ENCODE data around the gene APPL1.
"Not testable (repeated sequence)": the region's sequence is repeated elsewhere in the genome, so short reads cannot be mapped to it uniquely, and the experiment has no call there.

Gene APPL1

DNA sequence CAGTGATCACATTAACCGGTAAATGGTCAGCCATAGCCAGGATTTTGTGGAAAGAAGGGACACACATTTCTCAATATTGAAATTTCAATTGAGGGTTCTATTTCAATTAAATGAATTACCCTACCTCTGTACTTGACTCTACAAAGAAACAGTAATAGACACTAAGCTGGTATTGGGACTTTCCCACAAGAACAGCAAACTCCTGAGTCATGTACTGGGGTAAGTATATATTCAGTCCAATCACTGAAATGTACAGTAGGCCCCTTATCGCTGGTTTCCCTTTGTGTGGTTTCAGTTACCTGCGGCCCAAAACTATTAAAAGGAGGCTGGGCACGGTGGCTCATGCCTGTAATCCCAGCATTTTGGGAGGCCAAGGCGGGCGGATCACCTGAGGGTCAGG is 47.3 kb downstream of the APPL1 start:
- DNase-seq, result no peak

DNA sequence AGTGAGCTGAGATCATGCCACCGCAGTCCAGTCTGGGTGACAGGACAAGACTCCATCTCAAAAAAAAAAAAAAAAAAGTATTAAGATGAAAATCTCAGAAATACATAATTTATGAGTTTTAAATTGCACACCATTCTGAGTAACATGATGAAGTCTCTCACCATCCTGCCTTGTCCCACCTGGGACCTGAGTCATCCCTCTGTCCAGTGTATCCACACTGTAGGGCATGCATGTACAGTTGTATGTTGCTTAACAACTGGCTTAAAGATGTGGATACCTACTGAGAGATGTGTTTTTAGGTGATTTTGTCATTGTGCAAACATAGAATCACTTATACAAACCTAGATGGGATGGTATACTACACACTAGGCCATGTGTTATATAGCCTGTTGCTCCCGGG is 47.9 kb downstream of the APPL1 start:
- DNase-seq, result no peak

DNA sequence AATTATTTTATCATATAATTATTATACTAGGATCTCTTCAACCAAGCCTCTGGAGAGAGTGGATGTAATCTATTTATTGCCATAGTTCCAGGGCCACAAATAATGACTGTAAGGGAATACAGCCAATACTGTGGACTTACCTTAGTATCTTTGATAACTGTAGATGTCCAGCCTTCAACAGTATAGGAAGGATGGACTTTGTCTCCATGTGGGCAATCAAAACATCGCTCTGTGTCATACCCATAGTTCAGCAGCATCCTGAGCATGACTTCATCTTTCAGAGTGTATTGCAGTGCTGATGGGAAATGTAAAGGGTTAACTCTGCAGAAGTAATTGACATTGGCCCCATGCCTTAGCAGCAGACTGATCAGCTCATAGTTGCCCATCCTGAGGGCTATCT is 50.7 kb downstream of the APPL1 start:
- DNase-seq, result no peak

DNA sequence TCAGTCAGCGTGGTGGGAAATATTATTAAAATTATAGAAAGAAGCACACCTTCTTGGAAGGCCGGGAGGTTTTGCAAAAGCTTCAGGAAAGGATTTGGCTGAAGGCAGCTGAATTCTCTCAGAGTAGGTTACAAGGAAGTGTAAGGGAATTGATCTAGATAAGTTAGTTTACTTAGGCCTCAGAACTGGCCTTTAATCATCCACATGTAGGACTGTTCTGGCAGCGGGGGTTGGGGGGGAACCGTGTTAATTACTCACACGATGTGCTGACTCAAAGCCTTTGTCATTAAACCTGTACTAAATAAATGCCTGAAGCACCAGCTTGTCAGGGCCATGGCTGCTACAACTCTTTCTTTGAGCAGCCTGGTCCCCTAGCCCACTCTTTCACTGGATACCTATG is 52.2 kb downstream of the APPL1 start:
- DNase-seq, result no peak

DNA sequence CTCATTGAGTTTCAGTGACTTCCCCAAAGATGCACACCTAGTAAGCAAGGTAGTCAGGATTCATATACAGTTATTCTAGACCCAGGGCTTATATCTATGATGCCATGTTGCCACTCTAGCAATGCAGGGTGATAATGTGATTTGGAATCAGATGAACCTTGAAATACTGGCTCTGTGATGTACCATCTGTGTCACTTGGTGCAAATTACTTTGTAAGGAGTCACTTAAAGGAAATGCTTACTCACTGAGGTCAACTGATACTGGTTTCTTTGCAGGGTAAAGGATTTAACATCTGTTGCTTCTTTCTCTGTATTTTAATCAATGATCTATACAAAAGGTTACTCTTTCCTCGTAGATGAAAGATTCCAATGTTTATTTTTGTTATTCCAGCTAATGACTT is 54.2 kb downstream of the APPL1 start:
- DNase-seq, result peak; percentile 2

DNA sequence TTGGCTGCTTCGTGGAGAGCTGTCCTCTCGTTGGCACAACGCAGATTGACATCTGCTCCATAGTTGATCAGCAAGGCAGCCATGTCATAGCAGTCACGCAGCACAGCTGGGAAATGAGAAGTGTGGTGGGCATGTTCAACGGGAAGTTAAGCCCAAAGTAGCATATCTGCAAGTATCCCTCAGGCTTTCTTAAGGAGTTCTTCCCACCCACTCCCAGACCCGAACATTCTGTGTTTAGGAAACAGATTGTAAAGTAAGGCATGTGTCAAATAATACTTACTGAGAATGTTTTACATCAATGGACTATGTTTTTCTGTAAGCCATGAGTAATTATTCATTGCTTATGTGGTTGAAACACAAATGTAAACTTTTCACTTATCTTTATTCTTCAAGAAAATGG is 55.8 kb downstream of the APPL1 start:
- DNase-seq, result no peak

DNA sequence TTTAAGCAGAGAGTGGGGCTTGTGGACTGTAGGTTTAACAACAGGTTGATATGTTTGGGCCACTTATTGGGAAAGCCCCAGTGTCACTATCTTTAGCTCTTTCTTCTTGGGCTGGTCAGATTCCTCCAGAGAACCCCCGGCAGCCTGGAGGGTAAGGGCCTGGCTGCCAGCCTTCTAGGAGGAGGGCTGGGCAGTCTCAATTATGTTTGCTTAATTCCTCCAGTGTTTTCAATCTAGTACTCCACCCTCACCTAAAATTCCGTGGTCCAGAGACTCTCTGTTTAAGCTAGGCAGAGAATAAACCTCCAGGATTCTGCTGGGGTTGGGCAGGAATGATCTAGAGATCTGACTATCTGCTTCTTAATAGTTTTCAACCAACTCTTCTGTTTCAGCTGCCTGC is 59.7 kb downstream of the APPL1 start:
- no peak for DNase-seq

DNA sequence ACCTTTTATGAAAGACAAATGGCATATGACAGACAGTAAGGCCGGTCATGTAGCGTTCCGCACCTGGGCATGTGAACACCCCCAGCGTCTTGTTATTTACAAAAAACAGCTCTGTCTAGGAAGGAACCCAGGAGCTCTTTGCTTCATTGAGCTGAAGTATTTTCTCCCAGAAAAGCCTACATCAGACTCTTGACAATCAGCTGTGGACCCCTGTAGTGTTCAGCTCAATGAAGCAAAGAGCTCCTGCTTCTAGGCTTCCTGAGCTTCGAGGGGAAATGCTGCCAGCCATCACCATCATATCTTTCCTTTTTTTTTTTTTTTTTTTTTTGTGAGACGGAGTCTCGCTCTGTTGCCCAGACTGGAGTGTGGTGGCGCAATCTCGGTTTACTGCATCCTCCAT is 60.9 kb downstream of the APPL1 start:
- no peak for DNase-seq

DNA sequence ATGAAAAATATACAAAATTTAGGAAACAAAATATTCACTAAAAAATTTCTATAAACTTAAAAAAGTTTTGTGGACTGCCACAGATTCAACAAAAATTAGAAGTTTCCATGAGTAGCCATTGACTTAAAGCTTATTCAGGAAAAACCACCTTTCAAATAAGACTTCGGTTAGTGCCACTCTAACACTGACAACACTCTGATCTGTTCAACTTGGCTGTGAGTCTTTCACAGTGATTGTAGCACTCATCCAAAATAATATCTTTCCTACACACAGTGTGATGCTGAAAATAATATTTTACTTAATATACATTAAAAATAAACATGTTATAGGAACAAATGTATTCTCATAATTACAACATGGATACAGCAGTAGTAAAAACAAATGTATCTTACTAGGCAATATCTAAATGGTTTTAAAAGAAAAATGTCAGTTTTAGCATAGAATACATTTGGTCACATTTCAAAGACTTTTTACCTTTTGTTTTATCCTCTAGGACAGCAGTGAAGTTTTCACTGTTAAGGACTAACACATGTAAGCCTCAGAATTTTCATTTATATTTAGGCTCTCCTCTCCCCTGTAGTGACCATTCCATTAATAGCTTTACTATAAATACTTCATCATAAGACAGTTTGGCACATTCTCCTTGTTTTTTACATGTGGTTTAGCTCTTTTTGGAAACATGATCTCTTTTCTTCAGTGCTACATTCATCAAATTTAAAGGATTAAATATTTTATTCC is 64.8 kb downstream of the APPL1 start, which contains the start of gene ASB14:
TSS of gene ASB14 (minus strand) at position 527 of the 738 bp plus-strand sequence. CDS start 652 bp downstream, outside the sequence.
- DNase-seq, result no peak

DNA sequence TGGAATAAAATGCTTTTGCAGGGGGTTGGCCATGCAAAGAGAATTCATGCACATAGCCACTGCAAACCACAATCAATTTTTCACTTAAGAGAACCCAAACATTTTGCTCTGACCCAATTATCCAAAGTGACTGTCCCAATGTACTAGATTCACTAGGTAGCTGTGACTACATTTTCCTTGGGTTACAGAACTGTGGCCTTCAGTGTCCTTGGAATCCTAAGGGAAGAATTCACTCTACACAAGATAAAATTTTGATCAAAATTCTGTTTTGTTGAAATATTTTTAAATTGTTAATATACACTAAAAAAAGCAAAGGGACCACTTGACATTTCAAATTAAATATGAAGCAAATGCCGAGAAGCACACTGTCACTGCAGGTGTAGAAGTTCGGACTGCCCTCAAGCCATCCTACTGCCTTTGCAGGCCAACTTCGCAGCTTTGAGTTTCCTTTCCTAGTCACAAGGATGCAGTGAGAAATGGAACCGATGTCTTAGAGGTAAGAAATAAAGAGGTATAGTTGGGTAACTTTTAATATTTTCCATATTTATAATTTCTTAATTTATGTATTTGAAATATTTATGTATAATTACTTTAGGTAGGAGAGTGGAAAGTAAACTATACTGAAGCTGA is 65.5 kb downstream of the APPL1 start:
- no peak for DNase-seq

DNA sequence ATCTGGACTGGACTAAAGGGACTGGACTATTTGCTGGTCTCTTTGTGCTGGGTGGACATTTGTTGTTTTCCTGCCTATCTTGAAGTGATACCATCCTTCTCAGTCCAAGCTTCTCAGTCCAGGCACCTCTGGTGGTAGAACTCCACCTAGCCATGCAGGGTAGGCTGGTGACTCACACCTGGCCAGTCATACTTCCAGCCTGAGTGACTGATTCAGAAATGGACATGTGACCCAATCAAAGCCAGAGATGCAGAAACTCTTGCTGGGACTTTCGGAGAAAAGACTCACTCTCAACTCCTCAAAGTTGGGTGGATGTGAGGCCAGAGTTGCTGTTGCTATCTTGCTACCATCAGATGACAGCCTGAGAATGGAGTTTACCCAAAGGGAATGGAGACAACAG is 70.5 kb downstream of the APPL1 start:
- DNase-seq, result no peak

DNA sequence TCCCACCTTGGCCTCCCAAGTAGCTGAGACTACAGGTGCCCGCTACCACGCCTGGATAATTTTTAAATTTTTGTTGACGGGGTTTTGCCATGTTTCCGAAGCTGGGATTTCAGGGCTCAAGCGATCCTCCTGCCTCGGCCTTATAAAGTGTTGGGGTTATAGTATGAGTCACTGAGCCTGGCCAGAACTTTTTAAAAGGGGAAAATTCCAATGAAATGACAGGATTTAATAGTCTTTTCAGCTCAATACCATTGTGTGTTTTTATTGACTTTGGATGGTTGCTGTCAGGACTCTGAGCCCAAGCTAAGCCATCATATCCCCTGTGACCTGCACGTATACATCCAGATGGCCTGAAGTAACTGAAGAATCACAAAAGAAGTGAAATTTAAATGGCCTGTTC is 76.0 kb downstream of the APPL1 start:
- not testable (repeated sequence) for DNase-seq

DNA sequence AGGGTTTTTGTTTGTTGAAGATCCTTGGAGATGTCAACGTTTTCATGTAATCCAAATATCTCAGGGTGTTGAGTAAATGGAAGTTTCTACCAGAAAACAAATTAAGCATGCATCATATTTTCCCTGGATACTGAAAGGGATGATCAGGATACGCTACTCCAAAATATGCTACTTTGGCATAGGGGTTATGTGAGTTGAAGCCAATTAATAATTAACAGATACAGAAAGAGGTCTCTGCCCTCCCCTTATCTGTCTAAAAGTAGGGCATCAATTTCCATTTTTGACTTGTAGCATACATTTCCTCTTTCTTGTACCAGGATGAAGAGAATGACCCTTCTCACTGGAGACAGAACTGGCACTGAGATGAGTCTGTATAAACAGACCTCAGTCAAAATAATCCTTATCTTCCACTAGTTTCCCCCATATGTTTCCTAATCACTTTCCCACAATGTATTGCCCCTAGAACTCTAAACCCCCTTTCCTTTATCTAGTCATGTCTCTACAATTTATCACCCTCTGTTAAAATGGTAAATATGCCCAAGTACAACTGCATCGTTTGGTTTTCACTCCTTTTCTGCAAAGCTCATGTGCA is 82.3 kb downstream of the APPL1 start:
- no peak for DNase-seq

DNA sequence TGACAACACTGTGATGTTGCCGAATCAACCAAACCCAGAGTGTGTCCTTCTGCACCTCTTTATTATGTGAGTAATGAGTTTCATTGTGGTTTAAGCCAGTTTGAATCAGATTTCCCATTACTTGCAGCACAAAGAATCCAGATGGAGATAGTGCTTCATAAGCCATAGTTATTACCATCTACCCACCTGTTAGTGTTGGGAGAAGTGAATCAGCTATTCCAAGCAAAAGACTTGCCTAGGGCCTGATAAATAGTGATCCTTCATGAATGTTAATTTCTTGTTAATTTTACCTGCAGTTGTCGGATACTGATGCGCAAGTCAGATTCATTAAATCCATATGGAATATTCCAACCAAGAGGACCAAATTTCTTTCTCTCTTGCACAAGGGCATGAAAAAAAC is 86.7 kb downstream of the APPL1 start:
- DNase-seq, result no peak

Measured in GDM1 (cell line).